Progenitor cell of endocrine pancreas (in vitro differentiated cells): ENCODE data around the gene TBC1D13. TPM values are rescaled to one million over a fixed set of nuclear protein-coding genes. Genes with fewer than 3 reads are reported as not detected.

Source experiments
- DNase-seq: peaks from one replicate; pipeline ENCODE4 v3.0.0; 2021; ENCODE audit warnings: low spot score; ENCODE audit not compliant: unreplicated experiment
- H3K27ac Mint-ChIP-seq: 2 replicates; pipeline ENCODE4 v1.8.0; 2021; ENCODE audit warnings: mild to moderate bottlenecking, moderate library complexity, mixed read lengths
- H3K27me3 Mint-ChIP-seq: 2 replicates; pipeline ENCODE4 v1.8.0; 2021; ENCODE audit warnings: mixed read lengths
- H3K36me3 Mint-ChIP-seq: 2 replicates; pipeline ENCODE4 v1.8.0; 2022; ENCODE audit warnings: mixed read lengths; ENCODE audit not compliant: insufficient read depth
- H3K4me1 Mint-ChIP-seq: 2 replicates; pipeline ENCODE4 v1.8.0; 2021; ENCODE audit warnings: low read depth, mixed read lengths
- H3K4me3 Mint-ChIP-seq: 2 replicates; pipeline ENCODE4 v1.8.0; 2021; ENCODE audit warnings: low read depth, mild to moderate bottlenecking, moderate library complexity, mixed read lengths
- H3K9me3 Mint-ChIP-seq: 2 replicates; pipeline ENCODE4 v1.8.0; 2021; ENCODE audit warnings: low read depth, mixed read lengths
- CTCF ChIP-seq: fragments of 200-600 bp; sonication (generic); IDR thresholded peaks from one replicate; pipeline ENCODE4 v1.5.0; 2021; ENCODE audit warnings: antibody characterized with exemption, mild to moderate bottlenecking; ENCODE audit not compliant: unreplicated experiment
- total RNA-seq: library from RNA; stranded (reverse); gene quantifications from 2 replicates; pipeline ENCODE4 v1.2.1, GENCODE V29; 2021

The TBC1D13 gene
- total RNA-seq, 1 donor from 2014 or later = 36.1 TPM

DNA sequence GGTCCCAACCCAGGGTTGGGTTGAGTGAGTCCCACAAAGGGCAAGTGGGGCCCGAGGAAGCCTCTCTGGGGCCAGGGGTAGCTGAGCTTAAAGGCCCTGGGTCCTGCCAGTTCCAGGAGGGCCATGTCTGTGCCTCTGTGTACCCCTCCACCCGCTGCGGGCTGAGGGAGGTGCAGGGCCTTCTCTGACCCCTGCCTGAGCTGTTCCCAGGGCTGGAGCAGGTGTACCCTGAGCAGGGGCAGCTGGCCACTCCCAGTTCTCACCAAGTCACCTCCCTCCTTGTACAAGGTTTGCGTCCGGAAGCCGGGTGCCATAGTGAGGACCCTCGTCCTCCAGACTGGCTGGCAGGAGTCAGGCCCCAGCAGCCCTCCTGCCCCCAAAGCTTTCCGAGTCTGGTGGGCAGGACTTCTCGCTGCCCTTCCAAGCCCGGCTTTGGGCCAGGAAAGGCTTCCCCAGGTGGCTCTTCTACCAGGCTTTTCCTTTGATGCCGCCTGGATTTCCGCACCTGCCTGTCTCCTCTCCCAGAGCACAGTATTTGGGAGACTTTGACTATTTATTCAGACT is 22.1 kb downstream of the TBC1D13 start:
- Mint-ChIP-seq H3K27ac (peak overlapping the region; percentile 24), H3K4me3 (no peak overlapping the region), H3K36me3 (peaks cover 7% of the 10 kb centered on the region), H3K27me3 (no peaks in the 10 kb centered on the region), H3K4me1 (no peaks in the 10 kb centered on the region), H3K9me3 (no peaks in the 10 kb centered on the region)
- no peak for DNase-seq
- no peak for TF ChIP-seq CTCF

DNA sequence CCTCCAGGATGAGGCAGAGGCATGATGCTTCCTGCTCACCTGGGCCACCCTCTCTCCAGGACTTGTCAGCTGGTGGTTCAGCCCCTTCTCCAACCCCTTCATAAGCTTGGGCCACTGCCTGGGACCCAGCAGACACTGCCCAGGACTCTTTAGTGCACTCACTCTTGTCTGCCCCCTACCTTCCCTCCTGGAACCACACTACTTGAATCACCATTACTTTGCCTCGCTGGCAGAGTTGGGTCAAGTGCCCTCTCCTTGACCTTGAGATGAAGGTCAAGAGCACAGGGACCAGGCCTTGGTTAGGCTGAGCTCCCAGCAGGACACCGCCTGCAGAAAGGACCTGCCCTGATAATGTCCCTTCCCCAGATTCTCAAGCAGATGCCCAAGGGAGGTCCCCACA is 22.8 kb downstream of the TBC1D13 start:
- H3K4me3 Mint-ChIP-seq = no peak overlapping the region

DNA sequence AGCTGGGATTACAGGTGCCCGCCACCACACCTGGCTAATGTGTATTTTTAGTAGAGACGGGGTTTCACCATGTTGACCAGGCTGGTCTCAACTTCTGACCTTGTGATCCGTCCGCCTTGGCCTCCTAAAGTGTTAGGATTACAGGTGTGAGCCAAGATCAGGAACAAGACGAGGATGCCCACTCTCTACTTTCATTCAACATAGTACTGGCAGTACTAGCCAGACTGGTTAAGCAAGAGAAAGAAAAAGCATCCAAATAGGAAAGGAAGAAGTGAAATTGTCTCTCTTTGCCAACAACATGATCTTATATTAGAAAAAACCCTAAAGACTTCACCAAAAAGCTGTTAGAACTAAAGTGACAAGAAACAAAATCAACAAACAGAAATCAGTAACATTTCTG is 23.8 kb downstream of the TBC1D13 start:
- H3K27me3 Mint-ChIP-seq = no peaks in the 10 kb centered on the region
- H3K36me3 Mint-ChIP-seq = peaks cover 5% of the 10 kb centered on the region
- no peak overlapping the region for H3K4me3 Mint-ChIP-seq
- no peaks in the 10 kb centered on the region for H3K4me1 Mint-ChIP-seq
- TF ChIP-seq CTCF = no peak
- H3K27ac Mint-ChIP-seq = no peak overlapping the region
- no peak for DNase-seq
- no peaks in the 10 kb centered on the region for H3K9me3 Mint-ChIP-seq

More for the DNA sequence above, 22.8 kb downstream of the TBC1D13 start:
- no peak for TF ChIP-seq CTCF
- no peaks in the 10 kb centered on the region for H3K9me3 Mint-ChIP-seq
- no peak for DNase-seq
- no peak overlapping the region for H3K27ac Mint-ChIP-seq
- no peaks in the 10 kb centered on the region for H3K4me1 Mint-ChIP-seq
- H3K27me3 Mint-ChIP-seq = no peaks in the 10 kb centered on the region
- peaks cover 7% of the 10 kb centered on the region for H3K36me3 Mint-ChIP-seq

- Mint-ChIP-seq H3K4me3 (peak within 1 kb of the TSS; percentile 74), H3K9me3 (no peaks in the 10 kb centered on the region), H3K36me3 (peaks cover 2% of the 10 kb centered on the region), H3K27me3 (no peaks in the 10 kb centered on the region), H3K4me1 (peaks cover 3% of the 10 kb centered on the region), H3K27ac (peak within 1 kb of the TSS; percentile 90)
- peak; percentile 97 for TF ChIP-seq CTCF
- DNase-seq = peak; percentile 99
These were observed 31.2 kb downstream of the TBC1D13 start, which contains the start of gene ENDOG for GRCh38 chr9:128818099-128818838. ENDOG (plus strand) TSS chr9:128818500; CDS start chr9:128818685, 185 bp downstream.

DNA sequence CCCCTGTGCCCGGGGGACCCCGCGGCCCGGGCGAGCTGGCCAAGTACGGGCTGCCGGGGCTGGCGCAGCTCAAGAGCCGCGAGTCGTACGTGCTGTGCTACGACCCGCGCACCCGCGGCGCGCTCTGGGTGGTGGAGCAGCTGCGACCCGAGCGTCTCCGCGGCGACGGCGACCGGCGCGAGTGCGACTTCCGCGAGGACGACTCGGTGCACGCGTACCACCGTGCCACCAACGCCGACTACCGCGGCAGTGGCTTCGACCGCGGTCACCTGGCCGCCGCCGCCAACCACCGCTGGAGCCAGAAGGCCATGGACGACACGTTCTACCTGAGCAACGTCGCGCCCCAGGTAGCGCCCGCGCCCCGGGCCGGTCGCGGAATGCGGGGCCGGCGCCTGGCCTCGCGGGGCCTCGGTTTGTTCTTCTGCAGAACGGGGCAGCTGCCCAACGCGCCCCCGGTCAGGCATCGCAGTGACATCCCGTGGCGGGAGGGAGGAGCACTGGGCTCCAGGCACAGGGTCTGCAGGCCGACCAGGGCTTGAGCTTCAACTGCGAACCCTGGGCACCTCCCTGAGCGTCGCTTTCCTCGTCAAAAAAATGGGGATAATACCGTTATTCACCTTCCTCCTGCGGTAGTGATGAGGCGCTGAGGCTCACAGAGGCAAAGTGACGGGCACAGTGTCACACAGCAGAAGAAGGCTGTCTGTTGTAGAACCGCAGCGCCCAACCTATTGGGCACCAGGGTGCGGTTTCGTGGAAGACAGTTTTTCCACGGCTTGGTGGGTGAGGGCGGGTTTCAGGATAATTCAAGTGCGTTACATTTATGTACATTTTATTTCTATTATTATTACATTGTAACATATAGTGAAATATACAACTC is 32.0 kb downstream of the TBC1D13 start:
- Mint-ChIP-seq H3K27me3 (no peaks in the 10 kb centered on the region), H3K4me3 (peak overlapping the region; percentile 74), H3K4me1 (peaks cover 3% of the 10 kb centered on the region), H3K36me3 (peaks cover 2% of the 10 kb centered on the region), H3K9me3 (no peaks in the 10 kb centered on the region), H3K27ac (peak overlapping the region; percentile 76)
- peak; percentile 31 for DNase-seq
- no peak for TF ChIP-seq CTCF
